Activated CD4-positive, alpha-beta T cell treated with anti-CD3 and anti-CD28 coated beads, Interleukin-2, amount 50 U/mL, for 24 hours (primary cell): ENCODE data around the gene DOP1B.
"Not testable (repeated sequence)": the region's sequence is repeated elsewhere in the genome, so short reads cannot be mapped to it uniquely, and the experiment has no call there.

Experiments
- DNase-seq, 2 donors: peaks; one replicate each; pipeline ENCODE4 v3.0.0-alpha.2; 2020; ENCODE audit warnings: low read depth in 1 of 2, low spot score in 1 of 2

DOP1B gene

GRCh38 chr21:36171741-36172331 is 15.2 kb downstream of the DOP1B start:
- DNase-seq: no peak

DNA sequence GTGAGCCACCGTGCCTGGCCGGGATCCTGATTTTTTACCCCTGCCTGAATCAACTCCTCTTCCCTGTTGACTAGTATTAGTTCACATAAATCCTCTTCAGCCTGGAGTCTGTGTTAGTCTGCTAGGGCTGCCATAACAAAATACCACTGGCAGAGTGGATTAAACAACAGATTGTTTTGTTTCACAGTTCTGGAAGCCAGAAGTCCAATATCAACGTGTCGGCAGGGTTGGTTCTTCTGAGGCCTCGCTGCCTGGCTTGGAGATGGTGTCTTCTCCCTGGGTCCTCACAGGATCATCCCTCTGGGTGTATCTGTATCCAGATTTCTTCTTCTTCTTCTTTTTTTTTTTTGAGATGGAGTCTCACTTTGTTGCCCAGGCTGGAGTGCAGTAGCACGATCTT is 18.2 kb downstream of the DOP1B start:
- no peak for DNase-seq

DNA sequence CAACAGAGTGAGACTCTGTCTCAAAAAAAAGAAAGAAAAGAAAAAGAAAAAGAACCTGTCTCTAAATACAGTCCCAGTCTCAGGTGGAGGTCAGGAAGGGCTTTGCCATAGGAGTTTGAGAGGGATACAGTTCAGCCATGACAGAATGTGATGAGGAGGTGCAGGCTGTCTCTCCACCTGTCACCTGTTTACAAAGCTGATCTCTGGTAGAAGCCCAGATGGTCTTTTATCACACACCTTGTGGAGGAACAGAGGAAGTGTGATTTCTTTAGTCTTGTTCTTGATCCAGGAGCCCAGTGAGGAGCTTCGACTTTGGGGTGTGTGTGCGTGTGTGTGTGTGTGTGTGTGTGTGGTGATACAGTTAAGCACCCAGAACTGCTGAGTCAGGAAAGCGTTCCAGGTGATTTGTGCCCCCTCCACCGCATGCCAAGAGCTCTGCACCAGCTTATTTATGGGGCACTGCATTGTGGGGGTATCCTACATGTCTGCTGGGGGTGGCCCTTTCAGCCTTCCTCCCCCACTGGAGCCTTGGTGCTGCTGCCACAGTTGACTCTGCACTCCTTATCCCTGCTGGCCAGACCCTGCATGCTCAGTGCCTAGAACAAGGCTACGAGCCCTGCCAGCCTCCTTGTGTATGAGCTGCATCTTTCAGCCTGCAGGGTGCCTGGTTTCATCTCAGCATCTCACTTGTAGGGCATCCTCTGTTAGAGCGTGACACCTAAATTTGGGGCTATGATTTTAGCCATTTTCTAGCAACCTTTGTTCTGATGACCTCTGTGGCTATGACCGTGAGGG is 19.3 kb downstream of the DOP1B start:
- no peak for DNase-seq

GRCh38 chr21:36178349-36178748 is 21.7 kb downstream of the DOP1B start:
- no peak for DNase-seq

- DNase-seq: no peak
Observed at GRCh38 chr21:36179145-36179544, 22.5 kb downstream of the DOP1B start.

DNA sequence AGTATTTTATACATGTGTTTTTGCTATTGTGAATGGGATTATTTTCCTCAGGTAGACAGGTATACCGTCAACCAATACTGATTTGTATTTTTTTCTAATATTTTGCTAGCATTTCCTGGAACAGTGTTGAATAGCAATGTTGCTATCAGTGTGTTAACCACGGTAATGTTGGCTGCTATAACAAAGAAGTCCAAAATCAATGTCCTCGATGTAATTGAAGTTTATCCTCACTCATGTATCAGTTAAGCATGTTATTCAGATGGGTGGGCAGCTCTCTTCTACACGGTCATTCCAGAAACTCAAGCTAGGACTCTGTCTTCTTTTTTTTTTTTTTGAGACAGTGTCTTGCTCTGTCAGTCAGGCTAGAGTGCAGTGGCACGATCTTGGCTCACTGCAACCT is 24.3 kb downstream of the DOP1B start:
- no peak for DNase-seq

GRCh38 chr21:36183144-36183795 is 26.6 kb downstream of the DOP1B start:
- no peak for DNase-seq

DNA sequence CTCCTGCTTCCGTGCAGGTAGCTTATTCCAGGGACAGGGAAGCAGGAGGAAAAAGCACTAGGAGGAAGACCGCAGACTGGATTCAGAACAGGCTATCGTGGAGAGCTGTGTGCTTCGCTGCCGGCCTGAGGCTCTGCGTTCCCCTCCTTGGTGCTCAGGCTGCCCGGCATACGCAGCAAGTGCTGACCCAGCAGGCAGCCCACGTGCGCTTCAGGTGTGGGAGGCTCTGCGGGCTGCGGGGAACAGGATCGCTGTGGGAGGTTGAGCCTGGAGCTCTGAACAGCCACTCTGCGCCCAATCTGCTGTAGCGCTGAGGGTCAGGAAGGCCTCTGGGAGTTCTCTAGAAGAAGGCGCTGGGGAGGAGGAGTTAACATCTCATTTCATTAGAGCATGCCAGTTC is 27.9 kb downstream of the DOP1B start:
- no peak for DNase-seq

DNA sequence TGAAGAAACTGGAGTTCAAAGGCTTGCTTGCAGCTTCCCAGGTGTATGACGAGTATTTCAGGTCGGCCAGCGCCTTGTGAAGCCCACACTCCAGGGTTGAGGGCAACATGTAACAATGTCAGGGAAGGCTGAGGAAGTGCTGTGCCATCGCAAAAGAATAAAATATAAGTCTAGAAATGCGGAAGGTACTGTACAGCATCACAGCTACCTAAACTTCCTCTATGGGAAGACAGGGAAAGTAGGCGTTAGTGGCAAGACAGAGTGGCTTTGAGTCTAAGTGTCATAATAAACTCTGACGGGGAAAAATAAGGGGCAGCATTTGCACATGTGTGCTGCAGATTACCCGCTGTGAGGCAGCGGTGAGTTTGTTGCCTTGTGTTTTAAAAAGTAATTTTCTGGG is 28.9 kb downstream of the DOP1B start:
- DNase-seq: no peak

GRCh38 chr21:36186081-36186480 is 29.5 kb downstream of the DOP1B start:
- no peak for DNase-seq

DNA sequence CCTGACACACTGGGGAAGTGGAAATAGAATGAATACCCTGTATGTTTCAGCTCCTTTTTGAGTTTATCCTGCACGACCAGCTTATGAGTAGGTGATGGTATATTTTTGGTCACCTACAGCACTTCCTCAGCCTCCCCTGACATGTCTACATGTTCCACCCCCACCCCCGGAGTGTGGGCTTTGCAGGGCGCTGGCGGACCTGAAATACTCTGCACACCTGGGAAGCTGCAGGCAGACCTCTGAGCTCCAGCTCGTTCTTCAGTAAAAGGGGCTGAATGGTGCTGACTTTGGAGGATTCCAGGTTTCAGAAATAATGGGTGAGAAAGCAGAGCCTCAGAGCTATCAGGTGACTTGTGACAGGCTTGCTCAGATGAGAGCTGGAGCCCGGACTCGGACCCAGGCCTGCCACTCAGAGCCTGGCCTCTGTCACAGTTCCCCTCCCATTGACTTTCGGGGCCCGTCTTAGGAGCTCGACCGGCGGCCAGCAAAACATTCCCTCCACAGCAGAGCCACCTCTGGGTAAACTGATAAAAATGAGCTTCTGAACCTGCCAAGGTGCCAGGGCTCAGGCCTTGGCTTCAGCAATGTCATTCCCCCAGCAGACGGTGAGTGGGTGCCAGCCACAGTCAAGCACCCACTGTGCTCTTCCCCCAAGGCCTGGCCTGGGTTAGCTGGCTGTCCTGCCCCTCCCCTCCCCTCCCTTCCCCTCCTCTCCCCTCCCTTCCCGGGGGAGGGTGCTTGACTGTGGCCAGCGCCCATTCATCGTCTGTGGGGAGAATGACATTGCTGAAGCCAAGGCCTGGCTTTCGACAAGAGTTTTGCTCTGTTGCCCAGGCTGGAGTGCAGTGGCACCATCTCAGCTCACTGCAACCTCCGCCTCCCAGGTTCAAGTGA is 30.1 kb downstream of the DOP1B start:
- DNase-seq: no peak

DNA sequence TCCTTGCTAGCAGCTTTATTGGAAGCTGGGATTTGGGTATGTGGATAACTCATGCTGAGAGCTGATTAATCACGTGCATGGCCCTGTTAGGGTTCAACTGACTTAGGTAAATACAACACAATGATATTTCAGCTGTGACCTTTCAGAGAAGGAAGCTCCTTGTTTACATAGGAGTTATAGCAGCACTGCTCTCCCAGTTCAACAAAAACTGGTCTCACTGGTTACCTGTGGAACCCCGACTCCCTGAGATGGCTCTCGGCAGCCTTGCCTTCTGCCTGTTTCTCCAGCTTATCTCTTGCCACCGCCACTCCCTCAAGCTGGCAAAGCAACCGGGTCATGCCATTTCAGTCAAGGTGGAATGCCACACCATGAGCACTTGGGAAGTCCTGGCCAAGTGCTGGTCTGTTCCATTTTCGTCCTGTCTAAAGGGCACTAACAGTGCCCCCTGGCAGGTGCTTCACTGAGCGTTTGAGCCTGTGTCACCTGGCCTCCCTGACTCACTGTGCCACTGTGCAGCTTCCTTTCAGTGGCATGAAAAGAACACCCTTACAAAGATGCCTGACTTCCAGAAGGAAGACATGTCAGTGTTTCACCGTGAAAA is 31.6 kb downstream of the DOP1B start:
- no peak for DNase-seq

GRCh38 chr21:36188937-36189336 is 32.3 kb downstream of the DOP1B start:
- no peak for DNase-seq

DNA sequence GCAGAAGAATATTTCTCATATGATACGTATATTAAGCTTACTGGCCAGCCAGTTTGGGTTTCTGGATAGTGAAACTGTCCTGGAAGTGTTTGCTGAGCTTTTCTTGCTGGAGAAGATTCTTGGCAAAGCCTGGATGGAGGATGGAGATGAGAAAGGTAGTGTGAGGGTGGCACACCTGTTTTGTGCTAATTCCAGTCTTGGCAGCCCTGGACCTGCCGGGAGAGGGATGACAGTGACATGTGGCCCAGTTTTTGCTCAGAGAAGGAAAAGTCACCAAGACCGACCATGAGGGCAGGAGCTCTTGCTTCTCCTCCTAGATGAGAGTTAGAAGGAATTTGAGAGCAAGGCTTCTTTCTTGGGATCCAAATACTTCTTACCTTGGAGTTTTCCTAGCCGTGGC is 34.1 kb downstream of the DOP1B start:
- no peak for DNase-seq

DNA sequence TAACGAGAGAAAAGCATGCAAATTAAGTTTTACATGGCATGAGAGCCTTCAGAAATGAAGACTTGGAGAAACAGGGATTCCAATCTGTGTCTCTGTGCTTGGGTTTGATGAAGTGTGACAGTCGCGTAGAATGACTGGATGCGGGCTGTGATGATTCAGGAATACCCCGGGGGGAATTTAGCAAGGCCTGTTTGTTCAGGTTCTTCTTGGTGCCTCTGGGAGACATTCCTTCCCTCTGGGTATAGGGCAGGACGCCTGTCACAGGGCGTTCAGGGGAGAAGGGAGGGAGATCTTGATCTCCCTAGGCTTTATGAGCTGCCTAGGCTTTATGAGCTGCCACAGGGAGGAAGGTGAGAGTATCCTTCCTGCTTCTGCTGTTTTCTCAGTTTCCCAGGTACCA is 36.6 kb downstream of the DOP1B start:
- no peak for DNase-seq

GRCh38 chr21:36194024-36194423 is 37.4 kb downstream of the DOP1B start:
- DNase-seq: no peak

GRCh38 chr21:36195613-36196012 is 39.0 kb downstream of the DOP1B start:
- no peak for DNase-seq

GRCh38 chr21:36199021-36199420 is 42.4 kb downstream of the DOP1B start:
- DNase-seq: no peak

DNA sequence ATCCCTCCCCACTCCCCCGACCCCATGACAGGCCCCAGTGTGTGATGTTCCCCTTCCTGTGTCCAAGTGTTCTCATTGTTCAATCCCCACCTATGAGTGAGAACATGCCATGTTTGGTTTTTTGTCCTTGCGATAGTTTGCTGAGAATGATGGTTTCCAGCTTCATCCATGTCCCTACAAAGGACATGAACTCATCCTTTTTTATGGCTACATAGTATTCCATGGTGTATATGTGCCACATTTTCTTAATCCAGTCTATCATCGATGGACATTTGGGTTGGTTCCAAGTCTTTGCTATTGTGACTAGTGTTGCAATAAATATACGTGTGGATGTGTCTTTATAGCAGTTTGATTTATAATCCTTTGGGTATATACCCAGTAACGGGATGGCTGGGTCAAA is 43.0 kb downstream of the DOP1B start:
- not testable (repeated sequence) for DNase-seq

DNA sequence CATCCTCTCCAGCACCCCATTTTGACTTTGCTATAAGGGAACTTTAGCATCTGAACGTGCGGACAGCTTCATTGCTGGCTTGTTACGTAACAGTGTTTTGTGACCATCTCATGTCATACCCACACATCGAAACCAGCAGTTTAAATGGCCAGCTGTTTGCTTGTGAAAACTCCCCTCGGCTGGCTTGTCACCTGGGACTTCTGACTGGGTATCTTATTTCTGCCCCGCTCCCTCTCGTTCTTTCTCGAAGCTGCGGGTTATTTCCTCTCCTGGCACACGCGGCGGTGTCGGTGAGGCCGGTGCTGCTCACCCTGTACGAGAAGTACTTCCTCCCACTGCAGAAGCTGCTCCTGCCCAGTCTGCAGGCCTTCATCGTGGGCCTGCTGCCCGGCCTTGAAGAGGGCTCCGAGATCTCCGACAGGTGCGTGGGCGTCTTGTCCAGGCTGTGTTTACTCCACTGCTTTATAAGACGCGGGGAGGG is 43.5 kb downstream of the DOP1B start:
- no peak for DNase-seq
